ENCODE results near the gene CYBRD1.

Gene CYBRD1

GRCh38 chr2:171482877-171483276 lies 39.4 kb upstream of the CYBRD1 start:
- H3K36me3 ChIP-seq (ENCODE audit: control insufficient read depth in 4 of 4, insufficient read depth in 4 of 4, low read length in 3 of 4), result peaks cover 5 to 40% (median 22%) of the 10 kb centered on the region in 4 experiments
- 93% methylated on average over 2 of the region's 3 CpGs for WGBS (ENCODE audit: insufficient coverage)
- POLR2A ChIA-PET, result no interaction called here

GRCh38 chr2:171483793-171484192 lies 38.5 kb upstream of the CYBRD1 start:
- Histone ChIP-seq H3K4me3 (ENCODE audit: control insufficient read depth in 1 of 7, extremely low read depth in 1 of 7, insufficient read depth in 4 of 7, low read depth in 2 of 7, low read length in 6 of 7) (no peak overlapping the region), H3K27me3 (replicated peaks in 2 of 5; ENCODE audit: control insufficient read depth in 4 of 5, insufficient read depth in 5 of 5, low read length in 4 of 5) (no peaks in the 10 kb centered on the region), H3K9me3 (ENCODE audit: control extremely low read depth in 1 of 5, control insufficient read depth in 4 of 5, insufficient read depth in 2 of 5, low read depth in 1 of 5, low read length in 4 of 5) (peaks cover 0 to 4% (median 1%) of the 10 kb centered on the region in 5 experiments), H3K36me3 (ENCODE audit: control insufficient read depth in 4 of 4, insufficient read depth in 4 of 4, low read length in 3 of 4) (peaks cover 5 to 42% (median 20%) of the 10 kb centered on the region in 4 experiments), H3K4me1 (ENCODE audit: control extremely low read depth in 1 of 4, control insufficient read depth in 4 of 4, insufficient read depth in 4 of 4, low read length in 3 of 4) (peaks cover 0 to 8% (median 0%) of the 10 kb centered on the region in 4 experiments), H3K27ac (ENCODE audit: insufficient read depth in 1 of 2, low read depth in 1 of 2, low read length in 2 of 2, poor library complexity in 1 of 2, severe bottlenecking in 2 of 2) (no peak overlapping the region)
- ChIA-PET POLR2A (no interaction called here), CTCF (no interaction called here)
- no peak for DNase-seq
- WGBS (ENCODE audit: insufficient coverage), result no CpG with 5 or more reads among the region's 2 CpGs

More at GRCh38 chr2:171482877-171483276, 39.4 kb upstream of the CYBRD1 start:
- no peak for DNase-seq
- CTCF ChIA-PET, result interaction anchor here (1.1 kb wide), 1 partner anchor 41 kb away, joined by 3 read pairs; no protein-coding TSS in a partner anchor
- peaks cover 0 to 8% (median 0%) of the 10 kb centered on the region in 4 experiments for H3K4me1 ChIP-seq (ENCODE audit: control extremely low read depth in 1 of 4, control insufficient read depth in 4 of 4, insufficient read depth in 4 of 4, low read length in 3 of 4)
- no peak overlapping the region for H3K4me3 ChIP-seq (ENCODE audit: control insufficient read depth in 1 of 7, extremely low read depth in 1 of 7, insufficient read depth in 4 of 7, low read depth in 2 of 7, low read length in 6 of 7)
- H3K27ac ChIP-seq (ENCODE audit: insufficient read depth in 1 of 2, low read depth in 1 of 2, low read length in 2 of 2, poor library complexity in 1 of 2, severe bottlenecking in 2 of 2), result no peak overlapping the region
- H3K27me3 ChIP-seq (replicated peaks in 2 of 5; ENCODE audit: control insufficient read depth in 4 of 5, insufficient read depth in 5 of 5, low read length in 4 of 5), result no peaks in the 10 kb centered on the region
- no peaks in the 10 kb centered on the region for H3K9me3 ChIP-seq (ENCODE audit: control extremely low read depth in 1 of 5, control insufficient read depth in 4 of 5, insufficient read depth in 2 of 5, low read depth in 1 of 5, low read length in 4 of 5)

DNA sequence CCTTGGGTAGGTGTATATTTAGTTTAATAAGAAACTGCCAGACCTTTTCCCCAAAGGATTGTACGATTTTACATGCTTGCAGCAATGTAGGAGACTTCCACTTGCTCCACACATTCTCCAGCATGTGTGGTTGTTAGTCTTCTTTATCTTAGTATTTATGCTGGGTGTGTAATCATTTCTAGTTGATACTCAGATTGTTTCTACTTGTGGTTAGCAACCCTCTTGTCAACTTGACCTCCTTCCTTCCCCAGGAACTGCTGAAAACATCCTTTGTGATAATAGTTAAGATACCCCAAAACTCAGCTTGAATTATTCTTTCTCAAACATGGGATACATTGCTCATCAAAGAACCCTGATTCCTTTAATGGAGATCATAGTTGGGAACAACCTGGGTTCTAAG lies 37.2 kb upstream of the CYBRD1 start:
- no CpG with 5 or more reads among the region's 1 CpG for WGBS (ENCODE audit: insufficient coverage)
- CTCF ChIA-PET, result no interaction called here
- no peaks in the 10 kb centered on the region for H3K27me3 ChIP-seq (replicated peaks in 2 of 5; ENCODE audit: control insufficient read depth in 4 of 5, insufficient read depth in 5 of 5, low read length in 4 of 5)
- peaks cover 0 to 10% (median 3%) of the 10 kb centered on the region in 5 experiments for H3K9me3 ChIP-seq (ENCODE audit: control extremely low read depth in 1 of 5, control insufficient read depth in 4 of 5, insufficient read depth in 2 of 5, low read depth in 1 of 5, low read length in 4 of 5)
- DNase-seq, result no peak
- peaks cover 0 to 8% (median 0%) of the 10 kb centered on the region in 4 experiments for H3K4me1 ChIP-seq (ENCODE audit: control extremely low read depth in 1 of 4, control insufficient read depth in 4 of 4, insufficient read depth in 4 of 4, low read length in 3 of 4)
- H3K36me3 ChIP-seq (ENCODE audit: control insufficient read depth in 4 of 4, insufficient read depth in 4 of 4, low read length in 3 of 4), result peaks cover 5 to 38% (median 15%) of the 10 kb centered on the region in 4 experiments
- H3K27ac ChIP-seq (ENCODE audit: insufficient read depth in 1 of 2, low read depth in 1 of 2, low read length in 2 of 2, poor library complexity in 1 of 2, severe bottlenecking in 2 of 2), result no peak overlapping the region
- POLR2A ChIA-PET, result no interaction called here
- no peak overlapping the region for H3K4me3 ChIP-seq (ENCODE audit: control insufficient read depth in 1 of 7, extremely low read depth in 1 of 7, insufficient read depth in 4 of 7, low read depth in 2 of 7, low read length in 6 of 7)

DNA sequence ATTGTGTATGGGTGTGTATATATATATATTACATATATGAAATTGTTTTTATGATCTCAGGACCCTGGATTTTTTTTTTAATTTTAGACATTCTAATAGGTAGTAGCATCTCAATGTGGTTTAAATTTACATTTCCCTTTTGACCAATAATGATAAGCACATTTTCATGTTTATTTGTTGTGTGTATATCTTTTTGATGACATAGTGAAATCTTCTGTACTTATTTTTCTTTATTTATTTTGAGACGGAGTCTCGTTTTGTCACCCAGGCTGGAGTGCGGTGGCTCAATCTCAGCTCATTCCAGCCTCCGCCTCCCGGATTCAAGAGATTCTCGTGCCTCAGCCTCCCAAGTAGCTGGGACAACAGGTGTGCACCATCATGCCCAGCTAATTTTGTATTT lies 35.1 kb upstream of the CYBRD1 start:
- Histone ChIP-seq H3K36me3 (ENCODE audit: control insufficient read depth in 4 of 4, insufficient read depth in 4 of 4, low read length in 3 of 4) (peaks cover 5 to 30% (median 8%) of the 10 kb centered on the region in 4 experiments), H3K27ac (ENCODE audit: insufficient read depth in 1 of 2, low read depth in 1 of 2, low read length in 2 of 2, poor library complexity in 1 of 2, severe bottlenecking in 2 of 2) (no peak overlapping the region), H3K4me1 (ENCODE audit: control extremely low read depth in 1 of 4, control insufficient read depth in 4 of 4, insufficient read depth in 4 of 4, low read length in 3 of 4) (peaks cover 0 to under 1% (median 0%) of the 10 kb centered on the region in 4 experiments), H3K4me3 (ENCODE audit: control insufficient read depth in 1 of 7, extremely low read depth in 1 of 7, insufficient read depth in 4 of 7, low read depth in 2 of 7, low read length in 6 of 7) (no peak overlapping the region), H3K9me3 (ENCODE audit: control extremely low read depth in 1 of 5, control insufficient read depth in 4 of 5, insufficient read depth in 2 of 5, low read depth in 1 of 5, low read length in 4 of 5) (peaks cover 0 to 10% (median 3%) of the 10 kb centered on the region in 5 experiments), H3K27me3 (replicated peaks in 2 of 5; ENCODE audit: control insufficient read depth in 4 of 5, insufficient read depth in 5 of 5, low read length in 4 of 5) (no peaks in the 10 kb centered on the region)
- ChIA-PET CTCF (interaction anchor here (1.5 kb wide), 1 partner anchor 71 kb away, joined by 3 read pairs; no protein-coding TSS in a partner anchor), POLR2A (no interaction called here)
- WGBS (ENCODE audit: insufficient coverage), result 98% methylated on average over 6 of the region's 6 CpGs
- DNase-seq, result no peak

GRCh38 chr2:171487803-171488259 lies 34.4 kb upstream of the CYBRD1 start:
- H3K36me3 ChIP-seq (ENCODE audit: control insufficient read depth in 4 of 4, insufficient read depth in 4 of 4, low read length in 3 of 4), result peaks cover 3 to 28% (median 4%) of the 10 kb centered on the region in 4 experiments
- H3K27me3 ChIP-seq (replicated peaks in 2 of 5; ENCODE audit: control insufficient read depth in 4 of 5, insufficient read depth in 5 of 5, low read length in 4 of 5), result no peaks in the 10 kb centered on the region
- 100% methylated on average over 1 of the region's 4 CpGs for WGBS (ENCODE audit: insufficient coverage)
- peaks cover 0 to 10% (median 3%) of the 10 kb centered on the region in 5 experiments for H3K9me3 ChIP-seq (ENCODE audit: control extremely low read depth in 1 of 5, control insufficient read depth in 4 of 5, insufficient read depth in 2 of 5, low read depth in 1 of 5, low read length in 4 of 5)
- no peak overlapping the region for H3K4me3 ChIP-seq (ENCODE audit: control insufficient read depth in 1 of 7, extremely low read depth in 1 of 7, insufficient read depth in 4 of 7, low read depth in 2 of 7, low read length in 6 of 7)
- ChIA-PET POLR2A (no interaction called here), CTCF (no interaction called here)
- DNase-seq, result no peak
- H3K27ac ChIP-seq (ENCODE audit: insufficient read depth in 1 of 2, low read depth in 1 of 2, low read length in 2 of 2, poor library complexity in 1 of 2, severe bottlenecking in 2 of 2), result no peak overlapping the region
- H3K4me1 ChIP-seq (ENCODE audit: control extremely low read depth in 1 of 4, control insufficient read depth in 4 of 4, insufficient read depth in 4 of 4, low read length in 3 of 4), result no peaks in the 10 kb centered on the region

GRCh38 chr2:171490577-171490976 lies 31.7 kb upstream of the CYBRD1 start:
- Histone ChIP-seq H3K27me3 (replicated peaks in 2 of 5; ENCODE audit: control insufficient read depth in 4 of 5, insufficient read depth in 5 of 5, low read length in 4 of 5) (no peaks in the 10 kb centered on the region), H3K4me3 (ENCODE audit: control insufficient read depth in 1 of 7, extremely low read depth in 1 of 7, insufficient read depth in 4 of 7, low read depth in 2 of 7, low read length in 6 of 7) (no peak overlapping the region), H3K27ac (ENCODE audit: insufficient read depth in 1 of 2, low read depth in 1 of 2, low read length in 2 of 2, poor library complexity in 1 of 2, severe bottlenecking in 2 of 2) (no peak overlapping the region), H3K4me1 (ENCODE audit: control extremely low read depth in 1 of 4, control insufficient read depth in 4 of 4, insufficient read depth in 4 of 4, low read length in 3 of 4) (no peaks in the 10 kb centered on the region), H3K9me3 (ENCODE audit: control extremely low read depth in 1 of 5, control insufficient read depth in 4 of 5, insufficient read depth in 2 of 5, low read depth in 1 of 5, low read length in 4 of 5) (peaks cover 0 to 10% (median 3%) of the 10 kb centered on the region in 5 experiments), H3K36me3 (ENCODE audit: control insufficient read depth in 4 of 4, insufficient read depth in 4 of 4, low read length in 3 of 4) (peaks cover 0 to 19% (median 2%) of the 10 kb centered on the region in 4 experiments)
- WGBS (ENCODE audit: insufficient coverage), result 100% methylated on average over 2 of the region's 2 CpGs
- CTCF ChIA-PET, result interaction anchor here (1.0 kb wide), 1 partner anchor 21 kb away, joined by 3 read pairs; no protein-coding TSS in a partner anchor
- POLR2A ChIA-PET, result no interaction called here
- DNase-seq, result no peak

- Histone ChIP-seq H3K27ac (ENCODE audit: insufficient read depth in 1 of 2, low read depth in 1 of 2, low read length in 2 of 2, poor library complexity in 1 of 2, severe bottlenecking in 2 of 2) (no peak overlapping the region), H3K4me3 (ENCODE audit: control insufficient read depth in 1 of 7, extremely low read depth in 1 of 7, insufficient read depth in 4 of 7, low read depth in 2 of 7, low read length in 6 of 7) (no peak overlapping the region), H3K9me3 (ENCODE audit: control extremely low read depth in 1 of 5, control insufficient read depth in 4 of 5, insufficient read depth in 2 of 5, low read depth in 1 of 5, low read length in 4 of 5) (peaks cover 0 to 10% (median 3%) of the 10 kb centered on the region in 5 experiments), H3K27me3 (replicated peaks in 2 of 5; ENCODE audit: control insufficient read depth in 4 of 5, insufficient read depth in 5 of 5, low read length in 4 of 5) (no peaks in the 10 kb centered on the region), H3K4me1 (ENCODE audit: control extremely low read depth in 1 of 4, control insufficient read depth in 4 of 4, insufficient read depth in 4 of 4, low read length in 3 of 4) (no peaks in the 10 kb centered on the region), H3K36me3 (ENCODE audit: control insufficient read depth in 4 of 4, insufficient read depth in 4 of 4, low read length in 3 of 4) (peaks cover 0 to 18% (median 2%) of the 10 kb centered on the region in 4 experiments)
- DNase-seq, result peak in 2 of 3 donors; percentile 21 to 29
- CTCF ChIA-PET, result interaction anchor here (1.0 kb wide), 1 partner anchor 21 kb away, joined by 3 read pairs; no protein-coding TSS in a partner anchor
- 89% methylated on average over 3 of the region's 3 CpGs for WGBS (ENCODE audit: insufficient coverage)
- POLR2A ChIA-PET, result no interaction called here
Observed at GRCh38 chr2:171491292-171491691, 31.0 kb upstream of the CYBRD1 start.
